ENCODE results near the gene FBXL4.

FBXL4 gene

GRCh38 chr6:98839781-98840361 lies 107.9 kb downstream of the FBXL4 start:
- TF ChIP-seq, protein P1, sequence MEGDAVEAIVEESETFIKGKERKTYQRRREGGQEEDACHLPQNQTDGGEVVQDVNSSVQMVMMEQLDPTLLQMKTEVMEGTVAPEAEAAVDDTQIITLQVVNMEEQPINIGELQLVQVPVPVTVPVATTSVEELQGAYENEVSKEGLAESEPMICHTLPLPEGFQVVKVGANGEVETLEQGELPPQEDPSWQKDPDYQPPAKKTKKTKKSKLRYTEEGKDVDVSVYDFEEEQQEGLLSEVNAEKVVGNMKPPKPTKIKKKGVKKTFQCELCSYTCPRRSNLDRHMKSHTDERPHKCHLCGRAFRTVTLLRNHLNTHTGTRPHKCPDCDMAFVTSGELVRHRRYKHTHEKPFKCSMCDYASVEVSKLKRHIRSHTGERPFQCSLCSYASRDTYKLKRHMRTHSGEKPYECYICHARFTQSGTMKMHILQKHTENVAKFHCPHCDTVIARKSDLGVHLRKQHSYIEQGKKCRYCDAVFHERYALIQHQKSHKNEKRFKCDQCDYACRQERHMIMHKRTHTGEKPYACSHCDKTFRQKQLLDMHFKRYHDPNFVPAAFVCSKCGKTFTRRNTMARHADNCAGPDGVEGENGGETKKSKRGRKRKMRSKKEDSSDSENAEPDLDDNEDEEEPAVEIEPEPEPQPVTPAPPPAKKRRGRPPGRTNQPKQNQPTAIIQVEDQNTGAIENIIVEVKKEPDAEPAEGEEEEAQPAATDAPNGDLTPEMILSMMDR (IDR thresholded peaks at IDR 0.05; ENCODE audit: borderline replicate concordance, control extremely low read depth, extremely low read depth, insufficient read depth, missing control alignments), result no peak
- DNase-seq (ENCODE audit: low spot score), result no peak
- in situ Hi-C loops (cut with MboI; ENCODE audit: low sequenced_read_pairs, unreplicated experiment), result loop anchor here (25.0 kb wide), 2 partner anchors 272 to 1328 kb away; no protein-coding TSS in a partner anchor

DNA sequence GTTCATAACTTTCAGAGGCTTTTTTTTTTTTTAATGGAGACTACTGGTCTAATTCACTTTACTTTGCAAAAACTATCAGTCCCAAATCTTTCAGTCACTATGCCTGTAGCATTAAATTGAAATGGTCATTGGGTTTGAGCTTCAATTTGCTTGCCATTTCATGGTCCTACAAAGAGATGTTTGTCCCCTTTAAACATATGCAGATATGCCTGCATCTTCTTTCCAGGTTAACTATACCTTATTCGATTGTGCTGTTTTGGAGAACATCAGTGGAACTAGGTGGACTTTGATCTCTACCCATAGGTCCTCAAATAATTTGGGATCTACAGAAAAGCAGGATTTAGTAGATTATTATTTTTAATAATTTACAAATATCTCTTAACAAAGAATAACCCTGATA lies 108.8 kb downstream of the FBXL4 start:
- TF ChIP-seq, protein P1 (IDR thresholded peaks at IDR 0.05; ENCODE audit: borderline replicate concordance, control extremely low read depth, extremely low read depth, insufficient read depth, missing control alignments), result no peak
- DNase-seq (ENCODE audit: low spot score), result no peak
- in situ Hi-C loops (cut with MboI; ENCODE audit: low sequenced_read_pairs, unreplicated experiment), result loop anchor here (25.0 kb wide), 2 partner anchors 273 to 1327 kb away; no protein-coding TSS in a partner anchor

DNA sequence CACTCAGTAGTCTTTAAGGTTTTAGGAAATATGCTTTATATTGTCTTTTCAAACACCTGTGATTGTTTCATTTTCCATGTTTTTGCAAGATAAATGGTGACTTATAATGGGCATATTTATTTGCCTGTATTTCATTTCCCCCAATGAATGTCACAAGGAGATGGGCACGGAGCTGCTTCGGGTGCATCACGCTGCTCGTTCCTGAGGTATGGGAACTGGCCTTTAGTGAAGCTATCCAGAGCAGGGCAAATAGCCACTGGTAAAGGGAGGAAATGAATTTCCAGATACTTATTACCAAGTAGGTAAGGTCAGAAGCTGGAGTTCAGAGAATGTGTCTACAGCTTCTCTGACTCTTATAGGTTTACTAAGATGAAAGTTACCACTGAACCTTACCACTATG lies 109.7 kb downstream of the FBXL4 start:
- DNase-seq (ENCODE audit: low spot score), result no peak
- TF ChIP-seq, protein P1 (IDR thresholded peaks at IDR 0.05; ENCODE audit: borderline replicate concordance, control extremely low read depth, extremely low read depth, insufficient read depth, missing control alignments), result no peak
- in situ Hi-C loops (cut with MboI; ENCODE audit: low sequenced_read_pairs, unreplicated experiment), result loop anchor here (25.0 kb wide), 2 partner anchors 274 to 1326 kb away; no protein-coding TSS in a partner anchor

- TF ChIP-seq, protein P1 (IDR thresholded peaks at IDR 0.05; ENCODE audit: borderline replicate concordance, control extremely low read depth, extremely low read depth, insufficient read depth, missing control alignments), result no peak
- in situ Hi-C loops (cut with MboI; ENCODE audit: low sequenced_read_pairs, unreplicated experiment), result loop anchor here (25.0 kb wide), 2 partner anchors 275 to 1325 kb away; no protein-coding TSS in a partner anchor
These were observed 110.5 kb downstream of the FBXL4 start for GRCh38 chr6:98836962-98837944.

GRCh38 chr6:98836025-98836961 lies 111.5 kb downstream of the FBXL4 start:
- DNase-seq (ENCODE audit: low spot score), result peak; percentile 22
- in situ Hi-C loops (cut with MboI; ENCODE audit: low sequenced_read_pairs, unreplicated experiment), result loop anchor here (25.0 kb wide), 2 partner anchors 276 to 1324 kb away; no protein-coding TSS in a partner anchor
- TF ChIP-seq, protein P1 (IDR thresholded peaks at IDR 0.05; ENCODE audit: borderline replicate concordance, control extremely low read depth, extremely low read depth, insufficient read depth, missing control alignments), result no peak

More at GRCh38 chr6:98836962-98837944, 110.5 kb downstream of the FBXL4 start:
- DNase-seq (ENCODE audit: low spot score), result no peak

Data from GM13976 (cell line).